Body of pancreas (tissue), 4 donors: ENCODE results near the gene MRPS35. TPM values are rescaled to one million over a fixed set of nuclear protein-coding genes. Genes with fewer than 3 reads are reported as not detected.
"Not testable (repeated sequence)": the region's sequence is repeated elsewhere in the genome, so short reads cannot be mapped to it uniquely, and the experiment has no call there.

Experiments
- ATAC-seq: fragments of 150-250 bp; one replicate; pipeline ENCODE4 v1.9.1; 2016
- DNase-seq, 4 donors: peaks; one replicate each; pipeline ENCODE4 v3.0.0-alpha.2; 2019
- H3K27ac ChIP-seq, 4 donors: fragments of 200-600 bp; sonication (generic); 1 replicate in 3 of 4; 2 replicates in 1 of 4; pipeline versions ENCODE4 v1.5.1 to v1.6.1; 2016 to 2019; ENCODE audit warnings: mild to moderate bottlenecking in 1 of 4, mixed read lengths in 1 of 4, moderate library complexity in 1 of 4
- H3K27me3 ChIP-seq, 2 donors: fragments of 200-600 bp; sonication (generic); one replicate each; pipeline ENCODE4 v1.6.0; 2016; ENCODE audit warnings: mild to moderate bottlenecking in 1 of 2
- H3K36me3 ChIP-seq, 2 donors: fragments of 200-600 bp; sonication (generic); replicated peaks in 1 of 2; 2 replicates each; pipeline ENCODE4 v1.5.1; 2016; ENCODE audit warnings: low read depth in 2 of 2; ENCODE audit not compliant: insufficient read depth in 1 of 2
- H3K4me1 ChIP-seq: fragments of 200-600 bp; sonication (generic); one replicate; pipeline ENCODE4 v1.6.0; 2016
- H3K4me3 ChIP-seq, 2 donors: fragments of 200-600 bp; sonication (generic); 1 replicate in 1 of 2; 2 replicates in 1 of 2; pipeline ENCODE4 v1.5.1; 2016 to 2019
- H3K9me3 ChIP-seq, 3 donors: fragments of 200-600 bp; sonication (generic); 1 replicate in 2 of 3; 2 replicates in 1 of 3; pipeline ENCODE4 v1.5.1; 2016
- POLR2A ChIP-seq, 3 donors: fragments of 450-650 bp; IDR thresholded peaks; one replicate each; pipeline ENCODE4 v1.6.1; 2016; ENCODE audit warnings: antibody characterized with exemption in 3 of 3, mild to moderate bottlenecking in 2 of 3
- WGBS, 2 donors: methylation state at CpG; one replicate each; pipeline ENCODE4 v1.1.5; 2017; 5-methylcytosine and 5-hydroxymethylcytosine counted together
- intact Hi-C: fragments of 100-400 bp; cut with DNase I; formaldehyde crosslinking; loops from one replicate; pipeline ENCODE4 v1.15.1; 2023
- total RNA-seq, 2 donors: library from RNA; depleted of rRNA; stranded (reverse); fragments of >200 nt; gene quantifications; one replicate each; pipeline ENCODE4 v1.1.0, GENCODE V29; 2016
- TF ChIP-seq, protein P1 (sequence below), 7 experiments: fragments of 450-650 bp in 4 of 7; fragments of 200-600 bp in 3 of 7; sonication (generic) in 3 of 7; IDR thresholded peaks; one replicate each; pipeline ENCODE4 v1.5.1; 2016 to 2019; ENCODE audit warnings: antibody characterized with exemption in 7 of 7

Gene MRPS35
- total RNA-seq, 2 donors from 2014 or later: 14.3 to 16.5 TPM

DNA sequence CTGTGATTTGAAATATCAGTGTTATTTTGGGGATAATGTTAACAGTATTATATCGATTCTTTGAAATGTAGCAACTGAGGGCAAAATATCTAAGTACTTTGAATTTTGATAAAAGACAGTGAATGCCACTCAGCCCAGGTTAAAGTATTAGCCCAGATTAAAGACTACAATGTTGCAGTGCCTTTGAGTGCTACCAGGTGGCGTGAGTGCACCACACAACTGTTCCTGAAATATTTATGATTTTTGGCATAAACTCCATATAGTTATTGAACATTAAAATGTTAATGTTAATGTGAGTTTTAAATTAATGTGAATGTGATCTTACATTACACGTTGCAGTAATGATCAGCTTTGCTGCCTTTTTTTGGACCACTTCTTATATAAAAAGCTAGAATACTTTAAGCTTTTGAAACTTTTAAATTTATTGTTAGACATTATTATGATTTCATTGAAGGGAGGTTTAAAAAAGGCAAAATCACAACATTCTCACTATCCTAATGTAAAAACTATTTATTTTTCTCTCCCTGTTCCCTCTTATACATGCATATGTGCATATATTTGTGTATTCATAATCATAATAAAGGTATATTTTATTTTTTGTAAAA is 22.5 kb downstream of the MRPS35 start:
- TF ChIP-seq, protein P1, sequence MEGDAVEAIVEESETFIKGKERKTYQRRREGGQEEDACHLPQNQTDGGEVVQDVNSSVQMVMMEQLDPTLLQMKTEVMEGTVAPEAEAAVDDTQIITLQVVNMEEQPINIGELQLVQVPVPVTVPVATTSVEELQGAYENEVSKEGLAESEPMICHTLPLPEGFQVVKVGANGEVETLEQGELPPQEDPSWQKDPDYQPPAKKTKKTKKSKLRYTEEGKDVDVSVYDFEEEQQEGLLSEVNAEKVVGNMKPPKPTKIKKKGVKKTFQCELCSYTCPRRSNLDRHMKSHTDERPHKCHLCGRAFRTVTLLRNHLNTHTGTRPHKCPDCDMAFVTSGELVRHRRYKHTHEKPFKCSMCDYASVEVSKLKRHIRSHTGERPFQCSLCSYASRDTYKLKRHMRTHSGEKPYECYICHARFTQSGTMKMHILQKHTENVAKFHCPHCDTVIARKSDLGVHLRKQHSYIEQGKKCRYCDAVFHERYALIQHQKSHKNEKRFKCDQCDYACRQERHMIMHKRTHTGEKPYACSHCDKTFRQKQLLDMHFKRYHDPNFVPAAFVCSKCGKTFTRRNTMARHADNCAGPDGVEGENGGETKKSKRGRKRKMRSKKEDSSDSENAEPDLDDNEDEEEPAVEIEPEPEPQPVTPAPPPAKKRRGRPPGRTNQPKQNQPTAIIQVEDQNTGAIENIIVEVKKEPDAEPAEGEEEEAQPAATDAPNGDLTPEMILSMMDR (IDR thresholded peaks at IDR 0.05): peak; percentile 50 to 94 (median 86)
- no peak for TF ChIP-seq POLR2A (IDR thresholded peaks at IDR 0.05)
- Histone ChIP-seq H3K4me3 (no peak overlapping the region), H3K36me3 (peaks cover 0 to 4% of the 10 kb centered on the region in 2 donors), H3K27ac (no peak overlapping the region), H3K4me1 (no peaks in the 10 kb centered on the region), H3K27me3 (no peaks in the 10 kb centered on the region), H3K9me3 (no peaks in the 10 kb centered on the region)
- DNase-seq (peak; percentile 41 to 64 (median 48)), ATAC-seq (peak; percentile 68)
- 11 to 22% methylated on average over 3 of the region's 3 CpGs for WGBS, 2 donors
- intact Hi-C loops: loop anchor here (5.0 to 10.0 kb wide), 2 partner anchors 92 to 204 kb away; no protein-coding TSS in a partner anchor

DNA sequence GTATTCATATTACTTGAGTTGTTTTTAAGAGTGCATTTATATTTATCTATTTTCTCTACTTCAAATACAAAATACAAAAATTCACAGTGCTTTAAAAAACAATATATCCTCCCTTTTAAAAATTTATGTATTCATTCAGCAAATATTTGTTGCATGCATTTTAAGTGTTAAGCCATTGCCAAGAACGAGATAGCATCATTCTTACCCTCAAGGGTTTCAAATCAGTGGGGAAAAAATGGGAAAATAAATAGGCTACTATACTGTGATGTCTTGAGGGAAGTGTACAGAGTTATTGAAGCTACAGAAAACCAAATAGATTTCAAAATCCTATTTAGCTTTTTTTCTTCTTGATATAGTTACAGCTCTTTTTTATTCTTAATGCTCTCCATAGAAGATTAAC is 23.2 kb downstream of the MRPS35 start:
- intact Hi-C loops: loop anchor here (5.0 to 10.0 kb wide), 2 partner anchors 91 to 204 kb away; no protein-coding TSS in a partner anchor
- H3K27me3 ChIP-seq: no peaks in the 10 kb centered on the region
- H3K4me1 ChIP-seq: no peaks in the 10 kb centered on the region

DNA sequence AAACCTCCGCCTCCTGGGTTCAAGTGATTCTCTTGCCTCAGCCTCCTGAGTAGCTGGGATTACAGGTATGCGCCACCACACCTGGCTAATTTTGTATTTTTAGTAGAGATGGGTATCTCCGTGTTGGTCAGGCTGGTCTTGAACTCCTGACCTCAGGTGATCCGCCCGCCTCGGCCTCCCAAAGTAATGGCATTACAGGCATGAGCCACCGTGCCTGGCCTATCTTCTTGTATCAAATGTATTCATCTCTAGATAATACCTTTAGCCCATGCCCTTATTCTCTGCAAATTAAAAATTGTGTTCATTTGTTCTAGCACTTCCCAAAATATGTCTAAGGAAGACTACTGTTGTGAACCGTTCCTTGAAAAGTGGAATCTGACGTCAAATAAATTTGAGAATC is 23.7 kb downstream of the MRPS35 start:
- 92% methylated on average over 8 to 9 of the region's 9 CpGs for WGBS, 2 donors
- H3K4me1 ChIP-seq, H3K27ac ChIP-seq, DNase-seq, H3K4me3 ChIP-seq, H3K36me3 ChIP-seq, H3K27me3 ChIP-seq, H3K9me3 ChIP-seq, ATAC-seq: not testable (repeated sequence)
- intact Hi-C loops: loop anchor here (5.0 to 10.0 kb wide), 2 partner anchors 90 to 203 kb away; no protein-coding TSS in a partner anchor

More for the DNA sequence above, 23.2 kb downstream of the MRPS35 start:
- DNase-seq: no peak
- Histone ChIP-seq H3K36me3 (peaks cover 0 to 4% of the 10 kb centered on the region in 2 donors), H3K9me3 (no peaks in the 10 kb centered on the region), H3K27ac (no peak overlapping the region), H3K4me3 (no peak overlapping the region)
- WGBS, 2 donors: 79 to 89% methylated on average over 1 of the region's 1 CpG
- no peak for ATAC-seq
- TF ChIP-seq POLR2A (IDR thresholded peaks at IDR 0.05): no peak
- TF ChIP-seq, protein P1 (IDR thresholded peaks at IDR 0.05): no peak

DNA sequence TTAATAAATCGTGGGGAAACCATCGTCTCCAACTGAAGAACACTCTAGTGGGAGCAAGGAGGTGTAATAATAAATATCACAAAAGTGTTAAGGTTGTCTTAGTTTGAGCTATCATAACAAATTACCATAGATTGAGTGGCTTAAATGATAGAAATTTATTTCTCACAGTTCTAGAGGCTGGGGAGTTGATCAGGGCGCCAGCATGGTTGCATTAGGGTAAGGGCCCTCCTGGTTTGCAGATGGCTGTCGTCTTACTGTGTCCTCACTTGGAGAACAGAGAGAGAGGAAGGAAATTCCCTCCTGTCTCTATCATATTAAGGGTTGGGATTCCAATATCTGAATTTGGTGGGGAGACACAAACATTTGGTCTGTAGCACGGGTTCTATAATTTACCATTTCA is 33.0 kb downstream of the MRPS35 start:
- WGBS, 2 donors: 95 to 97% methylated on average over 5 of the region's 5 CpGs
- Histone ChIP-seq H3K27me3 (no peaks in the 10 kb centered on the region), H3K27ac (no peak overlapping the region), H3K4me1 (peaks cover 18% of the 10 kb centered on the region), H3K9me3 (no peaks in the 10 kb centered on the region), H3K36me3 (peaks cover 0 to 6% of the 10 kb centered on the region in 2 donors), H3K4me3 (no peak overlapping the region)
- DNase-seq (no peak), ATAC-seq (no peak)
- intact Hi-C loops: no loop called here
- TF ChIP-seq, protein P1 (IDR thresholded peaks at IDR 0.05): no peak
- no peak for TF ChIP-seq POLR2A (IDR thresholded peaks at IDR 0.05)

DNA sequence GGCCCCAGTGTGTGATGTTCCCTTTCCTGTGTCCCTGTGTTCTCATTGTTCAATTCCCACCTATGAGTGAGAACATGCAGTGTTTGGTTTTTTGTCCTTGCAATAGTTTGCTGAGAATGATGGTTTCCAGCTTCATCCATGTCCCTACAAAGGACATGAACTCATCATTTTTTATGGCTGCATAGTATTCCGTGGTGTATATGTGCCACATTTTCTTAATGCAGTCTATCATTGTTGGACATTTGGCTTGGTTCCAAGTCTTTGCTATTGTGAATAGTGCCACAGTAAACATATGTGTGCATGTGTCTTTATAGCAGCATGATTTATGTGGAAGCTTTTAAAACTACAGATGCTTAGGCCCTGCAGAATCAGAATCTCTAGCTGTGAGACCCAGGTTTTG is 35.1 kb downstream of the MRPS35 start:
- H3K4me1 ChIP-seq: peaks cover 22% of the 10 kb centered on the region
- 83 to 100% methylated on average over 1 of the region's 1 CpG for WGBS, 2 donors
- ATAC-seq, H3K9me3 ChIP-seq, H3K27ac ChIP-seq, H3K27me3 ChIP-seq, H3K4me3 ChIP-seq, intact Hi-C loops, H3K36me3 ChIP-seq, DNase-seq: not testable (repeated sequence)
